Activated CD4-positive, alpha-beta T cell treated with anti-CD3 and anti-CD28 coated beads, Interleukin-2, amount 50 U/mL, for 16 hours (primary cell): ENCODE results near the gene ZNF624.
A peak's percentile ranks its signal among the peaks of the same experiment; 100 is the strongest.

ENCODE experiments used
- DNase-seq: peaks from one replicate; pipeline ENCODE4 v3.0.0-alpha.2; 2020

The ZNF624 gene

GRCh38 chr17:16589097-16589969 lies 64.3 kb downstream of the ZNF624 start:
- DNase-seq = peak; percentile 92

DNA sequence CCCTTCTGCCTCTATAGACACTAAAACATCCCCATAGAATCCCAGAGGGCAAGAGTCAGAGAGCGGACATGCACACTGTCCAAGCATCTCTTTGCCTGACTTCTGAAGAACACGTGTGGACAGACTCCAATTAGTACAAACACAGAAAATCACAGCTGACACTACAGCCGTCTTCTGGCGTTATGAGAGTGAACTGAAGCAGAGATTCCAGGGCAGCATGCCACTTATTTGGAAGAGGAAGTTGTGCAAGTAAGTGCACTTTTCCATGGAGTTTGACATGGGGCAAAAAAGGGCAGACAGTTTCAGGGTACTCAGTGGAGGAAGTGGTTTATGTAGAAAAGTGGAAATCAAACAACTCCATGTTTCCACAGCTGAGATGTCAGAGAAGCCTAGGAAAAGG lies 67.9 kb downstream of the ZNF624 start:
- no peak for DNase-seq

DNA sequence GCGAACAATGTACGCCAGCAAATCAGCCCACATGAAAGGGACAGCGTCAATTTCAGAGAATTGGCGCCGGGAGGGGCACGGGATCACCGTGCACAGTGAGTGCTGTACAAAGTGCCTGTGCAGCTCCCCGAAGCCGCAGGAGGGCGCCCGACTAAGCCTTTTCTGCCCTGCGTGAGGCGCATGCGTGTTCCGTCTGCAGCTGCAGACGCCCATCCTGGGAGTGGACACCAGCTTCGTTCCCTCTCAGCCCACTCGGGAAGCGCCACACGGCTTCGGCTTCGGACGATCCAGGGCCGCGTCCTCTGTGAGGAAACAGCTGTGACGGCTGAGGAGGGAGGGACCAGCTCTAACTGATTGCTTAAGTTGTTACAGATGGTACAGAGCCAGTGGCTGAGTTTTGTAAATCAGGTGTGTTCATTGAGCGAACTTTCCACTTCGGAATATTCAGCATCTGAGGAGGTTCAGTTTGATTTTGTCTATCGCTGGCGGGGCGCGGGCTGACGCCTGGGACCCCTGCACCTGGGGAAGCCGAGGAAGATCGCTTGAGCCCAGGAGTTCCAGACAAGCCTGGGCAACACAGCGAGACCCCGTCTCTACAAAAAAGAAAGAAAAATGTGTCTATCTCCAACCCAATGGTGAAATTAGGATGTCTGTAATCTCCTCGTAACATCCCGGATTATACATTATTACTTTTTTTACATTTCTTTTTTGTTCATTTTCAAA lies 69.2 kb downstream of the ZNF624 start:
- peak; percentile 83 for DNase-seq

- no peak for DNase-seq
Observed at GRCh38 chr17:16583781-16584180, 69.9 kb downstream of the ZNF624 start.

DNA sequence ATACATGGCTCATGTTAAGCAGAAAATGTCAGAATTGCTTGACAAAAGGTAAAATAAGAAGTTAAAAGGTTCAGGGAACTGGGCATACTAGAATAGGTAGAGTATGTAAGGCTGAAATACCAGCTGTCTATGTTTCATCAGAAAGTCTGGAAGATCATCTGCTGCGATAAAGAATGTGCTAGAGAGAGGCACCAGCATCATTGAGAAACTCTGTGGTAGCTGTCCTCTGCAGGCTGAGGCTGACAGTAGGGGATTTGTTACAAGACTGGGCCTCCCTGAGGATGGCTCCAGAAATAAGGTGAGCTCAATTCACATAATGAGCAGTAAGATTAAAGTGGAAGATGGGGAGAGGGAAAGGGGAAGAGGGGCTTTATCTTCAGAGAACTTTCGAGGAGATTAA lies 80.2 kb downstream of the ZNF624 start:
- DNase-seq = no peak
